ENCODE results near the gene ADD1.

ADD1 gene

GRCh38 chr4:2963175-2963965 lies 119.7 kb downstream of the ADD1 start, which contains the start of the genes GRK4 and NOP14:
TSS of gene GRK4 (plus strand) at chr4:2963571. CDS start at chr4:2964071, 500 bp downstream.
TSS of gene NOP14 (minus strand) at chr4:2963406. CDS start at chr4:2963319, 87 bp downstream.
- Histone ChIP-seq H3K27ac (ENCODE audit: low read depth, low read length) (peak within 1 kb of the TSS; percentile 66), H3K4me1 (ENCODE audit: insufficient read depth, low read length) (peaks cover 6% of the 10 kb centered on the region; the same call in 1 of the 2 replicates), H3K9me3 (ENCODE audit: insufficient read depth, low read depth, low read length) (no peaks in the 10 kb centered on the region), H3K4me3 (ENCODE audit: low read length) (peak within 1 kb of the TSS; percentile 90), H3K36me3 (ENCODE audit: insufficient read depth, low read length) (peaks cover 5% of the 10 kb centered on the region), H3K9ac (ENCODE audit: low read depth, low read length) (peak within 1 kb of the TSS; percentile 92), H3K27me3 (ENCODE audit: insufficient read depth, low read length) (peaks cover 17% of the 10 kb centered on the region)
- under 1% methylated on average over 105 of the region's 105 CpGs for WGBS

GRCh38 chr4:2963966-2964471 lies 120.4 kb downstream of the ADD1 start:
- peaks cover 6% of the 10 kb centered on the region; the same call in 1 of the 2 replicates for H3K4me1 ChIP-seq (ENCODE audit: insufficient read depth, low read length)
- H3K9me3 ChIP-seq (ENCODE audit: insufficient read depth, low read depth, low read length): no peaks in the 10 kb centered on the region
- no peak overlapping the region for H3K27ac ChIP-seq (ENCODE audit: low read depth, low read length)
- peak overlapping the region; percentile 90 for H3K4me3 ChIP-seq (ENCODE audit: low read length)
- no peaks in the 10 kb centered on the region; the same call in 1 of the 2 replicates for H3K36me3 ChIP-seq (ENCODE audit: insufficient read depth, low read length)
- peaks cover 17% of the 10 kb centered on the region for H3K27me3 ChIP-seq (ENCODE audit: insufficient read depth, low read length)
- no peak overlapping the region; the same call in 1 of the 2 replicates for H3K9ac ChIP-seq (ENCODE audit: low read depth, low read length)
- WGBS: 6% methylated on average over 38 of the region's 38 CpGs

GRCh38 chr4:2964706-2965258 lies 121.1 kb downstream of the ADD1 start:
- no peak overlapping the region for H3K9ac ChIP-seq (ENCODE audit: low read depth, low read length)
- 88% methylated on average over 5 of the region's 5 CpGs for WGBS
- peak overlapping the region; percentile 90; the same call in 1 of the 2 replicates for H3K4me3 ChIP-seq (ENCODE audit: low read length)

GRCh38 chr4:2965262-2965661 lies 121.6 kb downstream of the ADD1 start:
- H3K36me3 ChIP-seq (ENCODE audit: insufficient read depth, low read length): no peaks in the 10 kb centered on the region; the same call in 1 of the 2 replicates
- H3K4me1 ChIP-seq (ENCODE audit: insufficient read depth, low read length): peaks cover 6% of the 10 kb centered on the region; the same call in 1 of the 2 replicates
- no peak overlapping the region for H3K4me3 ChIP-seq (ENCODE audit: low read length)
- WGBS: 95% methylated on average over 16 of the region's 16 CpGs
- peaks cover 17% of the 10 kb centered on the region for H3K27me3 ChIP-seq (ENCODE audit: insufficient read depth, low read length)
- no peaks in the 10 kb centered on the region for H3K9me3 ChIP-seq (ENCODE audit: insufficient read depth, low read depth, low read length)
- H3K9ac ChIP-seq (ENCODE audit: low read depth, low read length): no peak overlapping the region
- no peak overlapping the region for H3K27ac ChIP-seq (ENCODE audit: low read depth, low read length)

More at GRCh38 chr4:2964706-2965258, 121.1 kb downstream of the ADD1 start:
- peaks cover 6% of the 10 kb centered on the region; the same call in 1 of the 2 replicates for H3K4me1 ChIP-seq (ENCODE audit: insufficient read depth, low read length)
- H3K27me3 ChIP-seq (ENCODE audit: insufficient read depth, low read length): peaks cover 17% of the 10 kb centered on the region
- H3K27ac ChIP-seq (ENCODE audit: low read depth, low read length): no peak overlapping the region
- no peaks in the 10 kb centered on the region; the same call in 1 of the 2 replicates for H3K36me3 ChIP-seq (ENCODE audit: insufficient read depth, low read length)
- H3K9me3 ChIP-seq (ENCODE audit: insufficient read depth, low read depth, low read length): no peaks in the 10 kb centered on the region

- 86% methylated on average over 3 of the region's 3 CpGs for WGBS
Measured at GRCh38 chr4:2968381-2968780, 124.7 kb downstream of the ADD1 start.

GRCh38 chr4:2971275-2971674 lies 127.6 kb downstream of the ADD1 start:
- no peaks in the 10 kb centered on the region for H3K27me3 ChIP-seq (ENCODE audit: insufficient read depth, low read length)
- H3K36me3 ChIP-seq (ENCODE audit: insufficient read depth, low read length): no peaks in the 10 kb centered on the region
- no peaks in the 10 kb centered on the region for H3K4me1 ChIP-seq (ENCODE audit: insufficient read depth, low read length)
- H3K9me3 ChIP-seq (ENCODE audit: insufficient read depth, low read depth, low read length): no peaks in the 10 kb centered on the region
- H3K9ac ChIP-seq (ENCODE audit: low read depth, low read length): no peak overlapping the region
- no peak overlapping the region for H3K27ac ChIP-seq (ENCODE audit: low read depth, low read length)
- H3K4me3 ChIP-seq (ENCODE audit: low read length): no peak overlapping the region
- 96% methylated on average over 3 of the region's 3 CpGs for WGBS

More at GRCh38 chr4:2968381-2968780, 124.7 kb downstream of the ADD1 start:
- Histone ChIP-seq H3K9ac (ENCODE audit: low read depth, low read length) (no peak overlapping the region), H3K27ac (ENCODE audit: low read depth, low read length) (no peak overlapping the region), H3K36me3 (ENCODE audit: insufficient read depth, low read length) (no peaks in the 10 kb centered on the region), H3K9me3 (ENCODE audit: insufficient read depth, low read depth, low read length) (no peaks in the 10 kb centered on the region), H3K4me1 (ENCODE audit: insufficient read depth, low read length) (no peaks in the 10 kb centered on the region), H3K4me3 (ENCODE audit: low read length) (no peak overlapping the region), H3K27me3 (ENCODE audit: insufficient read depth, low read length) (peaks cover 17% of the 10 kb centered on the region)

GRCh38 chr4:2977211-2978088 lies 133.8 kb downstream of the ADD1 start:
- 83% methylated on average over 14 of the region's 14 CpGs for WGBS
- Histone ChIP-seq H3K36me3 (ENCODE audit: insufficient read depth, low read length) (no peaks in the 10 kb centered on the region), H3K4me3 (ENCODE audit: low read length) (no peak overlapping the region), H3K4me1 (ENCODE audit: insufficient read depth, low read length) (no peaks in the 10 kb centered on the region), H3K27ac (ENCODE audit: low read depth, low read length) (no peak overlapping the region), H3K27me3 (ENCODE audit: insufficient read depth, low read length) (no peaks in the 10 kb centered on the region), H3K9ac (ENCODE audit: low read depth, low read length) (no peak overlapping the region), H3K9me3 (ENCODE audit: insufficient read depth, low read depth, low read length) (peaks cover 22% of the 10 kb centered on the region)

All from HUES64 (cell line).